SK-N-DZ (cell line): ENCODE results near the gene SPTBN1.
A peak's percentile ranks its signal among the peaks of the same experiment; 100 is the strongest.
"Not testable (repeated sequence)": the region's sequence is repeated elsewhere in the genome, so short reads cannot be mapped to it uniquely, and the experiment has no call there.

Experiments used
- DNase-seq: peaks from one replicate; pipeline ENCODE4 v3.0.0-alpha.2; 2015; ENCODE audit warnings: low spot score

Gene SPTBN1

DNA sequence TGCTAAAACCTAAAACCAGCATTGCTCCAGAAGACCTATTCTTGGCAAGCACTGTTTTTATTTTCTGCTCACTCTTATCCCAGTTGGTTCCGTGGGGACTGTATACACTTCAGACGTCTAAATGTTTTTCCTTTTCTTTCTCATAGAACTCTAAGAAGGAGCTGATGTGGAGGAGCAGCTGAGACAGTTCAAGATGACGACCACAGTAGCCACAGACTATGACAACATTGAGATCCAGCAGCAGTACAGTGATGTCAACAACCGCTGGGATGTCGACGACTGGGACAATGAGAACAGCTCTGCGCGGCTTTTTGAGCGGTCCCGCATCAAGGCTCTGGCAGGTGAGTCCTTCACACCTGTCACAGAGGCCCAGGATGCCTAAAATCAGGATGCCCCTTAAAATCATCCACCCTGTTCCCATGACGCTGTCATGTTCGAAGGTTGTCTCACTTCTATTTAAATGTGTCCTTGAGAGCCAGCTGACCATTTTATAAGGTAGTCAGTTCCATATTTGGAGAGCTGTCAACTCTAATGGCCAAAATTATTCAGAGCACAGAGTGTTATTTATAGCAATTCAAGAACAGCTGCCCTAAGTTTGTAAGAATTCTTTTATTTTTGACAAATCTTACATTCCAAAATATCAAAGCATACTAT lies 70.2 kb downstream of the SPTBN1 start:
- no peak for DNase-seq

DNA sequence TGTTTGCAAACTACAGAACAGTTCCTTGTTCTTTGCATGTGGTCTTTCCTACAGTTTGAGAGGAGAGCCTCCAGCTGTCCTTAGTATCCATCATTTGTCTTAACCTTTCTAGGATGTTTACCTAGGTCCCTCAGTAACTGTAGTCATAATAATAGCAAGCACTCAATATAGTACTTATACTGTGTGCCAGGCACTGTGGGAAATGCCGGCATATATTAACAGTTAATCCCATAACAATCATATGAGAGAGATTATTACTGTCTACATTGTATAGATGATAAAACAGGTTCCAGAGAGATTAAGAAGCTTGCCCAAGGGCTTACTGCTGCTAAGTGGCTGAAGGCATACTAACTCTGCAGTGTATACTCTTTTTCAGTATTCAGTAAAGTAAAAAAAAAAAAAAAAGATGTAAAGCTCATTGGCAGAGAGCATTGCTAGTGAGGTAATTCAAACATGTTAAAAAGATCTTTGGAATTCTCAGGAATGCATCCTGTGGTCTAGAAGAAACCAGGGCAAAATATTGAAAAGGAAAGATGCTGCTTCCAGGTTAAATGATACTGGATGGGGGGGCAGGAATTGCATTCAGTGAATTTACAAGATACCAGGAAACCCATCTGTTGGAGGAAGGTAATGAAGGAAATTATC lies 72.3 kb downstream of the SPTBN1 start:
- no peak for DNase-seq

DNA sequence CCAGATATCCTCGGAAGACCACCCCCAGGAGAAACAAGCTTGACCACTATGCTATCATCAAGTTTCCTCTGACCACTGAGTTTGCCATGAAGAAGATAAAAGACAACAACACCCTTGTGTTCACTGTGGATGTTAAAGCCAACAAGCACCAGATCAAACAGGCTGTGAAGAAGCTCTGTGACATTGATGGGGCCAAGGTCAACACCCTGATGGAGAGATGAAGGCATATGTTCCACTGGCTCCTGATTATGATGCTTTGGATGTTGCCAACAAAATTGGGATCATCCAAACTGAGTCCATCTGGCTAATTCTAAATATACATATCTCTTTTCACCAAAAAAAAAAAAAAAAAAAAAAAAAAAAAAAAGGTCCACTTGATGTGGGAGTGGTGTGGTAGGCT lies 73.4 kb downstream of the SPTBN1 start:
- not testable (repeated sequence) for DNase-seq

DNA sequence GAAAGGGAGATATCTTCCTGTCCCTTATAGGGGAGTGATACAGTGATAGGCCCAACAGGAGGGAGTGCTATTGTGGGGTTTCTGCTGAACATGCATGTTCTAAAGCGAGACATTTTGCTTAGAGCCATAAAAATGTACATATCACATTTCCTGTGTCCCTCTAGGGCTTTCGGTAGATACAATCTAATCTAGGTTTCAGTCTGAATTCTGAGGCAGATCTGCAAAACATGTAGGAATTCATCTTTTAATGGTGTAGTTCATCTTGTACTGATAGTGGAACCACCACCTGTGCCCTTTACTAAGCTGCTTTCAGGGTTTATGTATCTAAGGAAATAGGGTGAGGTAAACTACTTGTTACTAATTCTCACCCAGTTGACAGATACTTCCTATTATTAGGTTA lies 73.8 kb downstream of the SPTBN1 start:
- DNase-seq, result no peak

DNA sequence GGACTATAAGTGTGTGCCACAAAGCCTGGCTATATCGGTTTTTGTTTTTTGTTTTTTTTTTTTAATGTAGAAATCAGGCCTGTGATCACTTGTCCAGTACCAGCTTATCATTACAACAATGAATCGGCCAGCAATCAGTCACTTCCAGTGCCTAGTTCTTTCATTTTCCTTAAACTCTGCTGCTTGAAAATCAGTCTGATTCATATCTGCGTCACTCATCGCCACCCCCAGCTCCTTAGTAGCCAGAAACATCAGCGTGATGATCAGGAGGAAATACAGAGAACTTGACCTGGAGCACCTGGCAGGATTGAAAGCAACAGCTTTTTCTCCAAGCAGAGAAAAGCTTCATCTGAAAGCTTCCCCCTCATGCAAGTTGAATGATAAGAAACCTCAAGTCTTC lies 75.4 kb downstream of the SPTBN1 start:
- no peak for DNase-seq

- no peak for DNase-seq
These were observed 78.1 kb downstream of the SPTBN1 start for GRCh38 chr2:54534221-54534620.

GRCh38 chr2:54534625-54535024 lies 78.5 kb downstream of the SPTBN1 start:
- no peak for DNase-seq

GRCh38 chr2:54535599-54536195 lies 79.6 kb downstream of the SPTBN1 start:
- DNase-seq, result no peak

DNA sequence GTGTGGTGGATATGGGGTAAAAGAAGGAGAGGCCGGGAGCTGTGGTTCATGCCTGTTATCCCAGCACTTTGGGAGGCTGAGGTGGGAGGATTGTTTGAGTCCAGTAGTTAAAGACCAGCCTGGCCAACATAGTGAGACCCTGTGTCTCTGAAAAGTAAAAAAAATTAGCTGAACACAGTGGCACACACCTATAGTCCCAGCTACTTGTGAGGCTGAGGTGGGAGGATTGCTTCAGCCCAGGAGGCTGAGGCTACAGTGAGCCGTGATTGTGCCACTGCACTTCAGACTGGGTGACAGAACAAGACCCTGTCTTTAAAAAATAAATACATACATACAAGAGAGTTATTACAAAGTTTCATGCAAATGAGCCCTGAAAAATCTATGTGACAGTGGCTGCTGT lies 80.6 kb downstream of the SPTBN1 start:
- DNase-seq, result no peak

GRCh38 chr2:54538537-54538936 lies 82.4 kb downstream of the SPTBN1 start:
- no peak for DNase-seq

GRCh38 chr2:54539683-54540082 lies 83.6 kb downstream of the SPTBN1 start:
- DNase-seq, result no peak

- no peak for DNase-seq
These were observed 84.1 kb downstream of the SPTBN1 start for GRCh38 chr2:54540194-54540593.

- DNase-seq, result no peak
These were observed 85.9 kb downstream of the SPTBN1 start for GRCh38 chr2:54541995-54542394.

DNA sequence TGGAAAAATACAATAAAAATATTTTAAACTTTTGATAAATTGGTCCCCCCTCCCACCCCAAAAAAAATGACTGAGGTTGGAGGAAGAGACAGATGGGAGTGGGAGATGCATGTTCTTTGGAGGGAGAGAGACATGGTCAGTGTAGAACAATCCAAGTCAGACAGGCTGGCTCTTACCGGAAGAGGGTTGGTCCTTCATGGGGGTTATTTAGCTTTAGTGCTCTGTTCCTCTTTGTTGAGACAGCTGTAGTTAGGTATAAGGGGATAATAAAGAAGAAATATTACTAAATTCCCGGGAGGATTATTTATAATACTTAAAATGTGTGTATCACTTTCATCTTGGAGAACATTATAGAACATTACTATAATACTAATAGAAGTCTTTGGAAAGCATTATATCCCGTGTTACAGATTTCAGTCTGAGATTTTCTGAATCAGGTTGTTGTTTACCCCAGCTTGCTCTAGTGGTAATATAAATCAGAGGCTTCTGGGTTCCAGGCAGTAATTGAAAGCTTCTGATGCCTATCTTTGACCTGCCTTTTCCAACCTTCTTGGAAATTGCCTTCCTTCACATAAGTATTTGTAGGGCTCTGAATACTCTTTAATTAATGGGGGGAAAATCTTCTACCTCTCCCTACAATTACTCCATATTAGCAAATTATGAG lies 87.7 kb downstream of the SPTBN1 start:
- DNase-seq, result peak; percentile 70

GRCh38 chr2:54545702-54546450 lies 89.7 kb downstream of the SPTBN1 start:
- no peak for DNase-seq

GRCh38 chr2:54546518-54546917 lies 90.4 kb downstream of the SPTBN1 start:
- DNase-seq, result no peak

- DNase-seq, result no peak
These were observed 91.0 kb downstream of the SPTBN1 start for GRCh38 chr2:54546923-54547720.

DNA sequence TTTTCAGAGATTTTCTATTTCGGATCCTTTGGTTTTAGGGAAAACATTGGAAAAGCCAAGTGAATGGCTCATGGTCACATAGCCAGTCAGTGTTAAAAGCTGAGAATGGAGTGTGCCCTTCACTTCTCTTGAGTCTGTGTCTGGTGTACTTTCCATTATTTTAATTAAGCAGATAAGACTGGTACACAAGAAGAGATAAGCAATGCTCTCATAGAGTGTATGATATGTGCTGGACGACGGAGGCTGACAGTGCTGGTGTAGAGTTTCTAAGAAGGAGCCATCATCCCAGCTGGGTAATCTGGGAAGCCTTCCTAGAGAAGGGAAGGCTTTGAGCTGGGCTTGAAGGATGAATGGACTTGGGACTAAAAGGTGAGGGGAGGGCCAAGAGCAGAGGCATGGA lies 93.3 kb downstream of the SPTBN1 start:
- peak; percentile 87 for DNase-seq

DNA sequence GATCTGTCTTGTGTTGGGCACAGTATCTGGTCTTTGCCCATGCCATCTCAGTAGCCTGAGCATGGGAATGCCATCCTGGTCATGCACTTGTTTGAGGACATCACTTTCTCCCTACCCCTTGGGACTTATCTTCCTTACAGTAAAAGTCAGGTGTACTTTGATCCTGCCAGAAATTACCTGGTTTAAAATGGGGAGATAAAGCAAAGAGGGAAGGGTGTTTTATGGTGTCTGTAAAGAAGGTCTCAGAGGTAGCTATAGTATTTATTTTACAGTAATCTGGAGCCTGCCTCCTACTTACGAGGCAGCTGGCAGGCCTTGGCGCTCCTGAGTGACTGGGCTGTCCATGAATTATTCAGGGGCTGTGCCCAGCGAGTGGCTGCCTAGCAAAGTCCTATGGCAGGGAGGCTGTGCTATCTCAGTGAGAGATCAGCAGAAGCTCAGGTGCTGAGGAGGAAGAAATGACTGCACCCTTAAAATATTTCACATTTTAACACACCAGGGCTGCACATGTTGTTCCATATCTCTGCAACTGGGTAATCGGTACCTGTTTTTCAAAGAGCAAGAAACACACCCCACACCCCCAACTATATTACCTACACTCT lies 93.9 kb downstream of the SPTBN1 start:
- no peak for DNase-seq

- DNase-seq, result no peak
These were observed 94.4 kb downstream of the SPTBN1 start for GRCh38 chr2:54550547-54550946.
